ENCODE results near the gene RIMBP3C.
"Not testable (repeated sequence)": the region's sequence is repeated elsewhere in the genome, so short reads cannot be mapped to it uniquely, and the experiment has no call there.

DNA sequence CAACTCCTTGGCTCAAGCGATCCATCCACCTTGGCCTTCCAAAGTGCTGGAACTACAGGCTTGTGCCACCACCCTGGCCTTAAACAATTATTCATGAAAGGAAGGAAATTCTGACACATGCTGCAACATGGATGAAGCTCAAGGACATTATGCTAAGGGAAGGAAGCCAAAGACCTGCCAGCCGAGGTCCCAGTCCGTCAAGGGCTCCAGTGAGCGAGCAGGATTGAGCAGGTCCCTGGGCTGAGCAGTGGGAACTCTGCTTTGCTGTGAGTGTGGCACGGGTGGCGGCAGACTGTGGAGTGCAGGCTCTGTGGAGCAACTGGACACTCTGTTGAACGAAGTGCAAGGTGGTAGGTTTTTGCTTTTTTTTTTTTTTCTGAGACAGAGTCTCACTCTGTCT is 11.4 kb downstream of the RIMBP3C start:
- TF ChIP-seq, protein P1, sequence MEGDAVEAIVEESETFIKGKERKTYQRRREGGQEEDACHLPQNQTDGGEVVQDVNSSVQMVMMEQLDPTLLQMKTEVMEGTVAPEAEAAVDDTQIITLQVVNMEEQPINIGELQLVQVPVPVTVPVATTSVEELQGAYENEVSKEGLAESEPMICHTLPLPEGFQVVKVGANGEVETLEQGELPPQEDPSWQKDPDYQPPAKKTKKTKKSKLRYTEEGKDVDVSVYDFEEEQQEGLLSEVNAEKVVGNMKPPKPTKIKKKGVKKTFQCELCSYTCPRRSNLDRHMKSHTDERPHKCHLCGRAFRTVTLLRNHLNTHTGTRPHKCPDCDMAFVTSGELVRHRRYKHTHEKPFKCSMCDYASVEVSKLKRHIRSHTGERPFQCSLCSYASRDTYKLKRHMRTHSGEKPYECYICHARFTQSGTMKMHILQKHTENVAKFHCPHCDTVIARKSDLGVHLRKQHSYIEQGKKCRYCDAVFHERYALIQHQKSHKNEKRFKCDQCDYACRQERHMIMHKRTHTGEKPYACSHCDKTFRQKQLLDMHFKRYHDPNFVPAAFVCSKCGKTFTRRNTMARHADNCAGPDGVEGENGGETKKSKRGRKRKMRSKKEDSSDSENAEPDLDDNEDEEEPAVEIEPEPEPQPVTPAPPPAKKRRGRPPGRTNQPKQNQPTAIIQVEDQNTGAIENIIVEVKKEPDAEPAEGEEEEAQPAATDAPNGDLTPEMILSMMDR (conservative IDR thresholded peaks at IDR 0.05; ENCODE audit: low read length): not testable (repeated sequence)
- TF ChIP-seq EZH2phosphoT487 (IDR thresholded peaks at IDR 0.05; ENCODE audit: borderline replicate concordance): not testable (repeated sequence)

Data from Loucy (cell line).